ENCODE results near the gene NDST1.
A peak's percentile ranks its signal among the peaks of the same experiment; 100 is the strongest.

Gene NDST1

DNA sequence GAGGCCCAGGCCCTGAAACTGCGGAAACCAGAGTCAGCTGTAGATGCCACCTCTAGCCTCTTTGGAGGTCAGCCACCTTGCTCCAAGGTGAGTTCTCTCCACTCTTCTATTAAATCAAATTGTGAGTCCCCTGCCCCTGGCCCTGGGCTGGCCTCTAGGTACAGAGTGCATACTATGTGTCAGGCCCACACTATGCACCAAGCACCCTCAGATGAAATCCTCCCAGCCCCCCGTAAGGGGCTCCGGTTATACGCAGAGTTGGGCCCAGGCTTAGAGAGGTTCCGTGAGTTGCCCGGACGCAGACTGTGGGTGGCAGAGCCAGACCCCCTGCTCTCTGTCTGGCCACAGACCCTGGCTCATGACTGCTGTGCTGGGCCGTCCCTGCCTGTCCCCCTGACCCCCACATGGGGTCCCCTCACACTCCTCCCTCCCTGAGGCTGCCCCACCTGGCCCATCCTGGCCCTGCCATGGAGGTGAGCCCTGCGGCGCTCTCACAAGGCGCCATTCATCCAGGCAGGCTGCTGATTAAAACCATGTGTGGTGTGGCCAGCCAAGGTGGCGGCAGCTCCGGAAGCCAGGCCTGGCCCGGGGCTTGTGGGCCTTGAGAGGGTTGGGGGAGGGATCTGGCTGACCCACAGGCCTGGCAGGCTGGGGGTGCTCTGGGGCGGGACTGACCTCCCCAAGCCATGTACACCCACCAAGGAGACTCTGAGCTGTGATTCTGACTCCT lies 67.1 kb downstream of the NDST1 start:
- Histone ChIP-seq H3K36me3 (ENCODE audit: control insufficient read depth in 1 of 2, insufficient read depth in 2 of 2, low read length in 2 of 2) (no peaks in the 10 kb centered on the region), H3K27ac (ENCODE audit: low read depth, low read length) (no peak overlapping the region), H3K9me3 (ENCODE audit: control insufficient read depth in 1 of 2, low read length in 2 of 2) (no peaks in the 10 kb centered on the region), H3K9ac (ENCODE audit: low read depth in 1 of 2, low read length in 2 of 2) (no peak overlapping the region), H3K27me3 (ENCODE audit: control insufficient read depth in 1 of 2, insufficient read depth in 2 of 2, low read length in 2 of 2) (no peaks in the 10 kb centered on the region), H3K4me1 (ENCODE audit: control insufficient read depth in 1 of 2, insufficient read depth in 2 of 2, low read length in 2 of 2) (peaks cover 21 to 23% of the 10 kb centered on the region in 2 donors), H3K4me3 (ENCODE audit: low read depth in 1 of 2, low read length in 2 of 2) (no peak overlapping the region)

DNA sequence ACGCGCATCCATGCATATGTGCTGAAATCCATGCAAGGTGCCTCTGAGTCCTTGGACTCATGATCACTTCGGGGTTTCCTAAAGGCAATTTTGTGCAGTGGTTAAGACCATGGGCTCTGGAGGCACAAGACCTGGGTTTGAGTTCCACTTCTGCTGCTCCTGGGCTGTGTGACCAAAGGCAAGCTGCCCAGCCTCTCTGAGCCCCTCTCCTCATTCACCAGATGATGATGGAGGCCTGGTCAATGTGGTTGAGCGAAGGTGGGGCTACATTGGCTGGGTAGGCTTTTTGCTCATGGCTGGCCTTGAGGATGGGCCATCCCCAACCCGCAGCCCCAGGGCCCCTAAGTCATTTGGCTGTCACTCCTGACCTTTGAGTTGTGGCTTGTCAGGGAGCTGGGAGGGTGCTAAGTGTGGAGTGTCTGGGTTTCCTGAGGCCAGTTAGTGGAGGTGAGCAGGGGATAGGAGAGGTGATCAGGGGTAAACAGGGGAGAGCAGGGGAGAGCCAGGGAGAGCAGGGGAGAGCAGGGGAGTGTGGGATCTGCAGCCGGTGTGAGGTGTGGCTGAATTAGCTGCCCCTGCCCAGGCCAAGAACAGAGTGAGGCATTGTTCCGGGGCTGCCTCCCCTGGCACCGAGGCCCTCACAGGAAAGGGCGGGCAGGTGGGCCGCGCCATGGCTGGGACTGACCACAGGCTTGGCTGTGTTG lies 68.0 kb downstream of the NDST1 start:
- H3K9me3 ChIP-seq (ENCODE audit: control insufficient read depth in 1 of 2, low read length in 2 of 2) = no peaks in the 10 kb centered on the region
- H3K9ac ChIP-seq (ENCODE audit: low read depth in 1 of 2, low read length in 2 of 2) = no peak overlapping the region

DNA sequence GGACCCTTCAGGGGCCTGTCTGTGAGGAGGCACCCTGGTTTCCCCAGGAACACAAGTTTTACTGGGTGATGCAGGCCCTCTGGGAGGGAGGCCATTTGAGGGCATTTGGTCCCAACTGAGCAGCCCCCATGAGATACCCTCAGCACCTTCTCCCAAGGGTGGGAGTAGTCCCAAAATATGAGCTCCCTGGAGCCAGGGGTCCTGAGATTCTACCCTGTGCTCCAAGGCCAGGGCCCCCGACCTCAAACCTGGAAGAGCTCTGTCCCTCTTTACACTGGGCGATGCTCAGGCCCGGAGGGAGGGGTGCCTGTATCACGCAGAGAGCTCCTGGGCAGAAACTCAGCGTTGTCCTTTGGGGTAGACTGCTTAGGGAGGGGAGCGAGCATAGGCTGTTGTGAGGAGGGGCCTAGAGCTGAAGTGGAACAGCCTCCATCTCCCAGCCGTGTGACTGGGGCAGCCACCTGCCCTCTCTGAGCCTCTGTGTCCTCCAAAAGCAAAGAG lies 68.6 kb downstream of the NDST1 start:
- Histone ChIP-seq H3K36me3 (ENCODE audit: control insufficient read depth in 1 of 2, insufficient read depth in 2 of 2, low read length in 2 of 2) (no peaks in the 10 kb centered on the region), H3K9me3 (ENCODE audit: control insufficient read depth in 1 of 2, low read length in 2 of 2) (no peaks in the 10 kb centered on the region), H3K27me3 (ENCODE audit: control insufficient read depth in 1 of 2, insufficient read depth in 2 of 2, low read length in 2 of 2) (no peaks in the 10 kb centered on the region), H3K27ac (ENCODE audit: low read depth, low read length) (no peak overlapping the region), H3K4me3 (ENCODE audit: low read depth in 1 of 2, low read length in 2 of 2) (no peak overlapping the region), H3K4me1 (ENCODE audit: control insufficient read depth in 1 of 2, insufficient read depth in 2 of 2, low read length in 2 of 2) (peaks cover 30 to 35% of the 10 kb centered on the region in 2 donors), H3K9ac (ENCODE audit: low read depth in 1 of 2, low read length in 2 of 2) (no peak overlapping the region)

More for the DNA sequence above, 68.0 kb downstream of the NDST1 start:
- Histone ChIP-seq H3K4me1 (ENCODE audit: control insufficient read depth in 1 of 2, insufficient read depth in 2 of 2, low read length in 2 of 2) (peaks cover 29 to 30% of the 10 kb centered on the region in 2 donors), H3K4me3 (ENCODE audit: low read depth in 1 of 2, low read length in 2 of 2) (no peak overlapping the region), H3K27me3 (ENCODE audit: control insufficient read depth in 1 of 2, insufficient read depth in 2 of 2, low read length in 2 of 2) (no peaks in the 10 kb centered on the region), H3K36me3 (ENCODE audit: control insufficient read depth in 1 of 2, insufficient read depth in 2 of 2, low read length in 2 of 2) (no peaks in the 10 kb centered on the region), H3K27ac (ENCODE audit: low read depth, low read length) (no peak overlapping the region)

DNA sequence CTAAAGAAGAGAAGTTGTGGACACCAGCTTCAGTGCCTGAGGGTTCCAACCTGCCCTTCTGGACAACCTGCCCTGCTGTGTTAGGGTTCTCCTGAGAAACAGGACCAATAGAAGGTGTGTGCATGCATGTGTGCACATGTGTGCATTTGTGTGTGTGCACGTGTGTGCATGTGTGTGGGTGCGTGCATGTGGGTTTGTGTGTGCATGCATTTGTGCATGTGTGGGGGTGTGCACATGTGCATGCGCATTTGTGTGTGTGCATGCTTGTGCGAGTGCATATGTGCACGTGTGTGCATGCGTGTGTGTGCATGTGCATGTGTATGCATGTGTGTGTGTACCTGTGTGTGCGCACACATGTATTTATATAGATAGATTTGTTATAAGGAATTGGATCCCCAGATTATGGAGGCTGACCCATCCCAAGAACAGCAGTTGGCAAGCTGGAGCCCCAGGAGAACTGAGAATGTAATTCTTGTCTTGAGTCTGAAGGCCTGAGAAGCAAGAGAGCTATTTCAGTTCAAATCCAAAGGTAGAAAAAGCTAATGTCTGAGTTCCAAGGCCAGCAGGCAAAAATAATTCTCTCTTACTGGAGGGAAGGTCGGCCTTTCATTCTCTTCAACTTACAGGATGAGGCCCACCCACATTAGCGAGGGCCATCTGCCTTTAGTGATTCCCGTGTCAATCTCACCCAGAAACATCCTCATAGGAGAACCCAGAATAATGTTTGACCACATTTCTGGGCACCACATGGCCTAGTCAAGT lies 69.6 kb downstream of the NDST1 start:
- no peaks in the 10 kb centered on the region for H3K36me3 ChIP-seq (ENCODE audit: control insufficient read depth in 1 of 2, insufficient read depth in 2 of 2, low read length in 2 of 2)
- H3K9me3 ChIP-seq (ENCODE audit: control insufficient read depth in 1 of 2, low read length in 2 of 2) = no peaks in the 10 kb centered on the region
- no peak overlapping the region for H3K27ac ChIP-seq (ENCODE audit: low read depth, low read length)
- H3K4me3 ChIP-seq (ENCODE audit: low read depth in 1 of 2, low read length in 2 of 2) = no peak overlapping the region
- H3K27me3 ChIP-seq (ENCODE audit: control insufficient read depth in 1 of 2, insufficient read depth in 2 of 2, low read length in 2 of 2) = no peaks in the 10 kb centered on the region
- peaks cover 39 to 42% of the 10 kb centered on the region in 2 donors for H3K4me1 ChIP-seq (ENCODE audit: control insufficient read depth in 1 of 2, insufficient read depth in 2 of 2, low read length in 2 of 2)
- no peak overlapping the region for H3K9ac ChIP-seq (ENCODE audit: low read depth in 1 of 2, low read length in 2 of 2)

DNA sequence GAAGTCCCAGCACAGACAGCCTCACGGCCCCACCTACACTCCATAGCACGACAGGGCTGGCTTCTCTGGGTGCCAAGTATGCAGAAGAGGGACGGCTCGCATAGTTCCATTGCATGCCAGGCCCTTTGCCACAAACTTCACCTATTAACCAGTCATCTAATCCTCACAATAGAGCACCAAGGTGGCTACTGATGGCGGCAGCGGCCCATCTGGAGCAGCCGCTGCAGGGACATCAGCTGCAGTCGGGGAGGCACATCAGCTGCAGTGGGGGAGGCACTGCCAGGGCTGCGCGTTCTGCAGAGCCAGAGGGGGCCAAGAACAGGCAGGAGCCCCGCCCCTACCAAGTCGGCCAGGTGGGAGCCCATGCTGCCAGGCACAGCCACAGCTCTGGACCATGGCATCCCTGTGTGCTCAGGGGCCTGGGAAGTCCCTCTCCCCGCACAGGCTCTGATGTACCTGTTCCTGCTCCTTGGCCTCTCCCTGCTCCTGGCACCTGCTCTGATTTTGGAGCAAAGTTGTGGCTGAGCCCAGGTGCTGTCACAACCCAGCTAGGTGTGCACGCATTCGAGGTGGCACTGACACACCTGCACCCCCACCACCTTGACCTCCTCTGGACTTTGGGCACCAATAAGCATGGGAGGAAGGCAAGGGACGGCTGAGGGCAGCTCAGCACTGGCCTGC lies 71.0 kb downstream of the NDST1 start:
- Histone ChIP-seq H3K4me1 (ENCODE audit: control insufficient read depth in 1 of 2, insufficient read depth in 2 of 2, low read length in 2 of 2) (peaks cover 53 to 56% of the 10 kb centered on the region in 2 donors), H3K4me3 (ENCODE audit: low read depth in 1 of 2, low read length in 2 of 2) (no peak overlapping the region), H3K9me3 (ENCODE audit: control insufficient read depth in 1 of 2, low read length in 2 of 2) (no peaks in the 10 kb centered on the region), H3K9ac (ENCODE audit: low read depth in 1 of 2, low read length in 2 of 2) (no peak overlapping the region), H3K36me3 (ENCODE audit: control insufficient read depth in 1 of 2, insufficient read depth in 2 of 2, low read length in 2 of 2) (no peaks in the 10 kb centered on the region), H3K27ac (ENCODE audit: low read depth, low read length) (no peak overlapping the region), H3K27me3 (ENCODE audit: control insufficient read depth in 1 of 2, insufficient read depth in 2 of 2, low read length in 2 of 2) (no peaks in the 10 kb centered on the region)

DNA sequence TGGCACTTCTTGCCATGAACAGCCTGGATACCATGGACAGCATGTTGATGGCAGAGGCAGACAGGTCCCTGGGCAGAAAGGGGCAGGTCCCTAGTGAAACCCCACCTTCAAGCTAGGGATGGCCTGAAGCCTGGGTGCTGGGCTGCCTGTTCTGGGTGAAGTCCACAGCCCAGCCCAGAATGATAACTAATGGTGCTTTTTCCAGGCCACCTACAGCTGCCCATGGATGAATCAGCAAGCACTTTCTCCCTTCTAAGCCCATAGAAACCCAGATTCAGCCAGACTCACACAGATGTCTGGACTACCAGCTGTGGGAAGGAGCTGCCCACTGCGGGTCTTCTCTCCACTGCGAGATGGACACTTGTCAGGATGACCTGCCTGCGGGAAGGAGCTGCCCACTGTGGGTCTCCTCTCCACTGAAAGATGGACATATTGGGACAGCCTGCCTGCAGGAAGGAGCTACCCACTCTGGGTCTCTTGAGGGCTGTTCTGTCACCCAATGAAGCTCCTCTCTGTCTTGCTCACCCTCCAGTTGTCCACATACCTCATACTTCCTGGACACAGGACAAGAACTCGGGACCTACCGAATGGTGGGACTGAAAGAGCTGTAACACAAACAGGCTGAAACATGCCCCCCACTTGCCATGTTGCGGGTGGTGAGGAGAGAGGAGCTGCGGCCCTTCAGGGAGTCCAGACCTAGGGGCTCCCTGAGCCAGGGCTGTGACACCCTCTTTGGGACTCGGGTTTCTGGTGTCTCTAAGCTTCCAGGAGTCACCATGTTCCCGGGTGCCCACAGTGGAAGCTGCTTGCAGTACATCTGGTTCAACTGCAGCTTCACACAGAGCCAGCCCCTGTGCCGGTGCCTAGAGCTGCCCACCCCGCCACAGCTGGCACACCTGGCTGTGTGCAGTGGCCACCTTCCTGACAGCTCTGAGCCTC lies 71.8 kb downstream of the NDST1 start:
- H3K27me3 ChIP-seq (ENCODE audit: control insufficient read depth in 1 of 2, insufficient read depth in 2 of 2, low read length in 2 of 2) = no peaks in the 10 kb centered on the region
- H3K4me3 ChIP-seq (ENCODE audit: low read depth in 1 of 2, low read length in 2 of 2) = peak overlapping the region in 1 of 2 donors; percentile 4
- peak overlapping the region; percentile 60 for H3K27ac ChIP-seq (ENCODE audit: low read depth, low read length)
- no peaks in the 10 kb centered on the region for H3K36me3 ChIP-seq (ENCODE audit: control insufficient read depth in 1 of 2, insufficient read depth in 2 of 2, low read length in 2 of 2)
- H3K9ac ChIP-seq (ENCODE audit: low read depth in 1 of 2, low read length in 2 of 2) = peak overlapping the region in 1 of 2 donors; percentile 29
- H3K9me3 ChIP-seq (ENCODE audit: control insufficient read depth in 1 of 2, low read length in 2 of 2) = no peaks in the 10 kb centered on the region
- H3K4me1 ChIP-seq (ENCODE audit: control insufficient read depth in 1 of 2, insufficient read depth in 2 of 2, low read length in 2 of 2) = peaks cover 60 to 64% of the 10 kb centered on the region in 2 donors

DNA sequence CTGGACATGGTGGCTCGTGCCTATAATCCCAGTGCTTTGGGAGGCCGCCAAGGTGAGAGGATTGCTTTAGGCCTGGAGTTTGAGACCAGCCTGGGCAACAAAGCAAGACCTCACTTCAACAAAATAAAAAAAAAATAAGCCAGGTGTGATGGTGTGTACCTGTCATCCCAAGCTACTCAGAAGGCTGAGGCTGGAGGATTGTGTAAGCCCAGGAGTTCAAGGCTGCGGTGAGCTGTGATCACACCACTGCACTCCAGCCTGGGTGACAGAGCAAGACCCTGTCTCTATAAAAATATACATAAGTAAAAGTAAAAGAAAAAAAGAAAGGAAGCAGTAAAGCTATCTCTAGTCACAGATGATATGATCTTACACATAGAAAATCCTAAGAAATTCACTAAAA lies 73.0 kb downstream of the NDST1 start:
- H3K9ac ChIP-seq (ENCODE audit: low read depth in 1 of 2, low read length in 2 of 2) = no peak overlapping the region
- no peaks in the 10 kb centered on the region for H3K27me3 ChIP-seq (ENCODE audit: control insufficient read depth in 1 of 2, insufficient read depth in 2 of 2, low read length in 2 of 2)
- H3K4me3 ChIP-seq (ENCODE audit: low read depth in 1 of 2, low read length in 2 of 2) = no peak overlapping the region
- no peak overlapping the region for H3K27ac ChIP-seq (ENCODE audit: low read depth, low read length)
- no peaks in the 10 kb centered on the region for H3K36me3 ChIP-seq (ENCODE audit: control insufficient read depth in 1 of 2, insufficient read depth in 2 of 2, low read length in 2 of 2)
- no peaks in the 10 kb centered on the region for H3K9me3 ChIP-seq (ENCODE audit: control insufficient read depth in 1 of 2, low read length in 2 of 2)
- peaks cover 67 to 70% of the 10 kb centered on the region in 2 donors for H3K4me1 ChIP-seq (ENCODE audit: control insufficient read depth in 1 of 2, insufficient read depth in 2 of 2, low read length in 2 of 2)

DNA sequence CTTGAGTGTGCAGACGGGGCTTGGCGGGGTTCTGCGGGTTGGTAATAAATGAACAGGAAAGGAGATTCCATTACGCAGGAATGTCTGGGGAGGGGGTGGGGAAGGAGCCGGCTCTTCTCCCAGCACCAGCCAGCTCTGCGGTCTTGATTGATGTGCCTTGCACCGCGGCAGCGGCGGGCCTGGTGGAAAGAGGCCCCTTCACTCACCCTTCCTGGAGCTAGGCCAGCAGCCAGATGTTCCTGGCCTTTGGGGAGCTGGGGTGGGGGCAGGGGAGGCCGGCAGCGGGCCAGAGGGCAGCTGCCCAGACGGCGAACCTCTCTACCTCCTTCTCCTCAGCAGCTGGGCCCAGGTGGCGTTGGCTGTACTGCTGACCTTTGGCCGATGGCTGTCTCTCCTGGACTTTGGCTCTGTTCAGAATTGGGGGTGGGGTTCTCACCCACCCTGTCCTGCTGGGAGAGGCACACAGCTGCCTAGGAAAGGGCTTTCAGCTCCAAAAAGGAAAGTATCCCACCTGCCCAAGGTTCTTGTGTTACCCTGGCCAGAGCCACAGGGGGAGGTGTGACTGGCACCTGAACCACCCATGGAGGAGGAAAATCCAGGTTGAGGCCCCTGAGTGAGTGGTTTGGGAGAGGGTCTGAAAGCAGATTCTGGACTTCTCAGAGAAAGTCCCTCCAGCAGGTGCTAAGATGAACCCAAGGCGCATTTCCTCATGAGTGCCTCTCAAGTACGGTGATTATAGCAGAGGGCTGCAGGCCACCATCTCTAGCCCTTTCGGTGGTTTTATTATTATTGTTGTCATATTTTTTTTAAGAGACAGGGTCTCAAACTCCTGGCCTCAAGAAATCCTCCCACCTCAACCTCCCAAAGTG lies 74.5 kb downstream of the NDST1 start:
- Histone ChIP-seq H3K4me1 (ENCODE audit: control insufficient read depth in 1 of 2, insufficient read depth in 2 of 2, low read length in 2 of 2) (peaks cover 60 to 72% of the 10 kb centered on the region in 2 donors), H3K27ac (ENCODE audit: low read depth, low read length) (peak overlapping the region; percentile 8), H3K9me3 (ENCODE audit: control insufficient read depth in 1 of 2, low read length in 2 of 2) (no peaks in the 10 kb centered on the region), H3K36me3 (ENCODE audit: control insufficient read depth in 1 of 2, insufficient read depth in 2 of 2, low read length in 2 of 2) (no peaks in the 10 kb centered on the region), H3K4me3 (ENCODE audit: low read depth in 1 of 2, low read length in 2 of 2) (peak overlapping the region; percentile 53 to 61), H3K9ac (ENCODE audit: low read depth in 1 of 2, low read length in 2 of 2) (peak overlapping the region; percentile 29 to 45), H3K27me3 (ENCODE audit: control insufficient read depth in 1 of 2, insufficient read depth in 2 of 2, low read length in 2 of 2) (no peaks in the 10 kb centered on the region)
